T-helper 1 cell (primary cell): Measurements from ENCODE around the gene MFN1.

ENCODE experiments used
- DNase-seq, 5 donors: peaks; one replicate each; pipeline ENCODE4 v3.0.0-alpha.2; 2012 to 2020

Gene MFN1

GRCh38 chr3:179432451-179432850 is 84.9 kb downstream of the MFN1 start:
- no peak for DNase-seq

- no peak for DNase-seq
Measured at GRCh38 chr3:179436517-179436916, 89.0 kb downstream of the MFN1 start.

GRCh38 chr3:179438841-179439240 is 91.3 kb downstream of the MFN1 start:
- DNase-seq: no peak
